Measurements from ENCODE around the gene PRR35.

The PRR35 gene

DNA sequence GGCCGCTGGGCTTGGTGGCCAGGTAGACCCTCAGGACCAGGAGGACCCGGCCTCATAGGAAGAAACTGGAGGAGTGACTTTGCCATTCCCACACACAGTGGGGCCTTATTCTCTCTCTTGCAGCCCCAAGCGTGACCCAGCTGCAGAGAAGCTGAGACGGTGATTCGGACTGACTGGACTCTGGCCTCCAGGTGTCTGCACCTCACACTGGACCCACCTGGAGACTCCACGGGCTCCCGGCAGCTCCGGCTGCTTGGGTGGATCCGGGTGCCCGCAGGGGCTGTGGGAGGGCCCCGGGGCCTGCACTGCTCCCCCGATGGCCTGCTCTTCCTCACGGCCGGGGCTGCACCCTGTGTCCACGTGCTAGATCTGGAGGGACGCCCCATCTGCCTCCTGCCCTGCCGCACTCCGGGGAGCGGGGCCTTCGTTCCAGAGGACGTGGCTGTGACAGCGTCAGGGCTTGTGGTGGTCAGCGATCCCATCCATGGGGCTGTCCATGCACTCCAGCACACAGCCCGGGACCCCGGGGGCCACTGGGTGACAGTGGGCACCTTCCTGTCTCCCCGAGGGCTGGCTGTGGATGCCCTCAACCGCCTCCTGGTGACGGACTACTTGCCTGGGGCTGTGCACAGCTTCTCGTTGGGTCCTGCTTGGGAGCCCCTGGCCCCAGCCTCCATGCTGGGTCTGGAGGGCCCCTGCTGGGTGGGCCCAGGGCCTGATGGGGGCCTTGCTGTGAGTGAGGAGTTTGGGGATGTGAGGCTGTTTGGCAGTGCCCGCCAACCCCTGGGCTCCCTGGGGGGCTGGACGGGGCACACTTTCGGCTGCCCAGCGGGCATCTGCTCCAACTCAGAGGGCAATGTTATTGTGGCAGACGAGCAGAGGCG is 7.4 kb downstream of the PRR35 start:
- TF ChIP-seq, protein P1, sequence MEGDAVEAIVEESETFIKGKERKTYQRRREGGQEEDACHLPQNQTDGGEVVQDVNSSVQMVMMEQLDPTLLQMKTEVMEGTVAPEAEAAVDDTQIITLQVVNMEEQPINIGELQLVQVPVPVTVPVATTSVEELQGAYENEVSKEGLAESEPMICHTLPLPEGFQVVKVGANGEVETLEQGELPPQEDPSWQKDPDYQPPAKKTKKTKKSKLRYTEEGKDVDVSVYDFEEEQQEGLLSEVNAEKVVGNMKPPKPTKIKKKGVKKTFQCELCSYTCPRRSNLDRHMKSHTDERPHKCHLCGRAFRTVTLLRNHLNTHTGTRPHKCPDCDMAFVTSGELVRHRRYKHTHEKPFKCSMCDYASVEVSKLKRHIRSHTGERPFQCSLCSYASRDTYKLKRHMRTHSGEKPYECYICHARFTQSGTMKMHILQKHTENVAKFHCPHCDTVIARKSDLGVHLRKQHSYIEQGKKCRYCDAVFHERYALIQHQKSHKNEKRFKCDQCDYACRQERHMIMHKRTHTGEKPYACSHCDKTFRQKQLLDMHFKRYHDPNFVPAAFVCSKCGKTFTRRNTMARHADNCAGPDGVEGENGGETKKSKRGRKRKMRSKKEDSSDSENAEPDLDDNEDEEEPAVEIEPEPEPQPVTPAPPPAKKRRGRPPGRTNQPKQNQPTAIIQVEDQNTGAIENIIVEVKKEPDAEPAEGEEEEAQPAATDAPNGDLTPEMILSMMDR (IDR thresholded peaks at IDR 0.05): no peak
- Histone ChIP-seq H3K27ac (peak overlapping the region in 1 of 2 donors; percentile 48), H3K4me3 (peak overlapping the region; percentile 54)
- no peak for DNase-seq (ENCODE audit: low spot score)

DNA sequence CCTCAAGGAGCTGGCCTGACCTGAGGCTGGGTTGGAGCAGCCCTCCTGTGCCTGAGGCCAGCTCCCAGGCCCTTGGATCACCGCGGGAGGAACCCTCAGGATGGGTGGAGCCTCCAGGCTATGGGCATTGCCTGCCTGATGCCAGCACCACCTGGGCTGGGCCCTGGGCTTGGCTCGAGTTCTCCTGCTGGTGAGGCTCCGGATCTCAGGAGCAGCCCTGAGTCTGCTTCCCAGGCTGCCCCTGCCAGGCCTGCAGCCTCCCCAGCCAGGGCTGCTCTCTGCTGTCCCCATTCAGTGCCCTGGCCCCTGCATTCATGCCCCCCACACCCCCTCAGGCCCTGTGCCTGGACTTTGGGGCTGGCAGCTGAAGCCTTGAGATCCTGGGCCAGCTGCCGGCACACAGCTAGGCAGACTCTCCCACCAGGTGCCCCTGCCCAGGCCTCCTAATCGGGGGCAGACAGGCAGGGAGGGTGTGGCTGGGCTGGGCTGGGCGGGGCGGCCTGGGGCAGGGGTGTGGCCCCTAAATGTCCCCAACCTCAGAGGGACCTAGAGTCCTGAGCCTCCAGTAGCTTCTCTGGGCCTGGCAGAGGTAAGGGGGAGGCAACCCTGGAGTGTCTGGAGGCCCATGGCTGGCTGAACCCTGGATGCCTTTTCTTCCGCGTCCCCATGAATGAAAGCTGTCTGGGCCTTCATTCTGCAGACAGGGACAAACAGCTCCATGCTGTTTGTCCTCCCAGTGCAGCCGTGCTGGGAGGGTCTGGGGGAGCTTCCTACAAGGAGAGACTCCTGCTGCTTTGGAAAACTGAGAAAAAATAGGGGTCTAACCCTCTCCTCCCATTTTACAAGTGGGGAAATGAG is 8.4 kb downstream of the PRR35 start:
- TF ChIP-seq, protein P1 (IDR thresholded peaks at IDR 0.05): no peak
- no peak for DNase-seq (ENCODE audit: low spot score)
- H3K4me3 ChIP-seq: peak overlapping the region; percentile 82
- H3K27ac ChIP-seq: peak overlapping the region; percentile 77 to 83

DNA sequence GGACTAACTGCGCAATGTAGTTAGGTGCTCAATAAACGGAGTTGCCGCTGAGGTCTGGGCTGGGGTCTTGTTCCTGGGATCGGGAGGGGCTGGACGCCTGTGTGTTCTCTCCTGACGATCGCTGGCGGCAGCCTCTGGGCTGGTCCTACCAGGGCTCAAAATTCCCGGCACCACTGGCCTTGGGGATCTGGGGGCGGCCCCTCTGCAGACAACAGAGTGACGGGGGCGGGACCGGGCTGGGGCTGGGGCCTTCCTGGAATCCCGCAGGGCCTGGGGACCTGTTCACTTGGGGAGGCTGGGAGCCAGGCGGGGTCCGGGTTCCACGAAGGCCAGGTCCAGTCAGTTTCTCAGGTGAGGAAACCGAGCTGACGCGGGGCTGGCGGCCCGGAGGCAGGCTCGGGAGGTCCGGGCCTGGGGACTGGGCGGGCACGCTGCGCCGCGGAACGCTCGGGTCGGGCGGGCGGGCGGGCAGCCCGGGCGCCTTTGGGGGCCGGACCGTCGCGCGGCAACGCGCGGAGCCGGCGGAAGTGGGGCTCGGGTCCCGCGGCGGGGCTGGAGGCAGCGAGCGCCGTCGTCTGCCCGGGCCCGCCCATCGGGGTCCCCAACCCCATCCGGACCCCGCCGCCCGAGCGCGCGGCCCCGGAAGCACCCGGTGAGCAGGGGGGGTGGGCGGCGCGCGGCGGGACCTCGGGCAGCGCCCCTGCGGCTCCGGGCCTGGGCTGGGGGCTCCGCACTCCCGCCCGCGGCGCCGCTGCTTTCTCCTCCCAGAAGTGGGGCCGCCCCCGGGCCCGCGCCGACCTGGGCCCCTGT is 9.5 kb downstream of the PRR35 start, which contains the start of gene PIGQ:
TSS of gene PIGQ (plus strand) at position 524 of the 810 bp plus-strand sequence. CDS start 4,107 bp downstream, outside the sequence.
- TF ChIP-seq, protein P1 (IDR thresholded peaks at IDR 0.05): no peak
- DNase-seq (ENCODE audit: low spot score): peak; percentile 83
- peak within 1 kb of the TSS; percentile 82 for H3K4me3 ChIP-seq
- H3K27ac ChIP-seq: peak within 1 kb of the TSS; percentile 77 to 83

DNA sequence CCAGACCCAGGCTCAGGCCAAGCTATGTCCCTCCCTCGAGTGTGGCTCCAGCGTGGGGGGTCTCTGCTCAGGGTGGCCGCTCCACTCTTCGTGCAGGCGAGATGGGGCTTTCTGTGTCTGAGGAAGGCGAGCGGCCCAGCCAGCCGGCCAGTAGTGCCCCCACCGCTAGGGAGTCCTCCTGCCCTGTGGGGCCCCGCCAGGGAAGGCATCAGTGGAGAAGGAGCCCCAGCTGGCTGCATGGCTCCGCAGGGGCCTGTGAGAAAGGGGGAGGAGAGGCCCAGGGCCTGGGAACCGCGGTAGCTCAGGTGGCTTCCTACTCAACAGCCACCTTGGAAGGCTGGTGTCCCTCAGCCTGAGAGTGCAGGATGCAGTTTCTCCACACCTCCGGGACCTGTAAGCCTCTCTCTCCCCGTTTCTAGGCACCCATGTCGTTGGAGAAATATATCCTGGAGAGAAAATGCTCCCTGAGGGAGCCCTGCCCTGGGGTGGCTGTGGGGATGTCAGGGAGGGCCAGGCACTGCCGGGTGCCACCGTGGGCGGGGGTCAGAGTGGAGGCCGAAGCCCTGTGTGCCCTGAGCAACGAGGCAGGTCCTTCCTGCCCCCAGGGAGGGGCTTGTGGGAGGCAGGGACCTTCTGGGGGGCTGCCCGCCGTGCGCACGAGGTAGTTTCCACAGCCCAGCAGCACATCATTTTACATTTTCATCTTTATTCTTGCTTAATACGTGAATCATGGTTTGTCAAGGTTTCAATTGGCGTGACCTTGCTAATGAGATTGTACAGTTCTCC is 12.9 kb downstream of the PRR35 start:
- TF ChIP-seq, protein P1 (IDR thresholded peaks at IDR 0.05): no peak
- no peak overlapping the region for H3K4me3 ChIP-seq
- no peak overlapping the region for H3K27ac ChIP-seq
- DNase-seq (ENCODE audit: low spot score): no peak

DNA sequence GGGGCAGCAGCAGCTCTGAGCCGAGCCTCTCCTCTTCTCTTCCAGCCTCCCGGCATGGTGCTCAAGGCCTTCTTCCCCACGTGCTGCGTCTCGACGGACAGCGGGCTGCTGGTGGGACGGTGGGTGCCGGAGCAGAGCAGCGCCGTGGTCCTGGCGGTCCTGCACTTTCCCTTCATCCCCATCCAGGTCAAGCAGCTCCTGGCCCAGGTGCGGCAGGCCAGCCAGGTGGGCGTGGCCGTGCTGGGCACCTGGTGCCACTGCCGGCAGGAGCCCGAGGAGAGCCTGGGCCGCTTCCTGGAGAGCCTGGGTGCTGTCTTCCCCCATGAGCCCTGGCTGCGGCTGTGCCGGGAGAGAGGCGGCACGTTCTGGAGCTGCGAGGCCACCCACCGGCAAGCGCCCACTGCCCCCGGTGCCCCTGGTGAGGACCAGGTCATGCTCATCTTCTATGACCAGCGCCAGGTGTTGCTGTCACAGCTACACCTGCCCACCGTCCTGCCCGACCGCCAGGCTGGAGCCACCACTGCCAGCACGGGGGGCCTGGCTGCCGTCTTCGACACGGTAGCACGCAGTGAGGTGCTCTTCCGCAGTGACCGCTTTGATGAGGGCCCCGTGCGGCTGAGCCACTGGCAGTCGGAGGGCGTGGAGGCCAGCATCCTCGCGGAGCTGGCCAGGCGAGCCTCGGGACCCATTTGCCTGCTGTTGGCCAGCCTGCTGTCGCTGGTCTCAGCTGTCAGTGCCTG is 14.0 kb downstream of the PRR35 start:
- H3K27ac ChIP-seq: no peak overlapping the region
- TF ChIP-seq, protein P1 (IDR thresholded peaks at IDR 0.05): no peak
- no peak overlapping the region for H3K4me3 ChIP-seq
- no peak for DNase-seq (ENCODE audit: low spot score)

Measured in coronary artery (tissue), 2 donors.